ENCODE measurements around the gene AKTIP. TPM values are rescaled to one million over a fixed set of nuclear protein-coding genes. Genes with fewer than 3 reads are reported as not detected.

AKTIP gene
- total and polyA plus RNA-seq, 9 of the 15 experiments (the other 6 are each of a cell fraction or from before 2014, with no cell fraction given): 3.0 to 10.7 (median 4.4) TPM

DNA sequence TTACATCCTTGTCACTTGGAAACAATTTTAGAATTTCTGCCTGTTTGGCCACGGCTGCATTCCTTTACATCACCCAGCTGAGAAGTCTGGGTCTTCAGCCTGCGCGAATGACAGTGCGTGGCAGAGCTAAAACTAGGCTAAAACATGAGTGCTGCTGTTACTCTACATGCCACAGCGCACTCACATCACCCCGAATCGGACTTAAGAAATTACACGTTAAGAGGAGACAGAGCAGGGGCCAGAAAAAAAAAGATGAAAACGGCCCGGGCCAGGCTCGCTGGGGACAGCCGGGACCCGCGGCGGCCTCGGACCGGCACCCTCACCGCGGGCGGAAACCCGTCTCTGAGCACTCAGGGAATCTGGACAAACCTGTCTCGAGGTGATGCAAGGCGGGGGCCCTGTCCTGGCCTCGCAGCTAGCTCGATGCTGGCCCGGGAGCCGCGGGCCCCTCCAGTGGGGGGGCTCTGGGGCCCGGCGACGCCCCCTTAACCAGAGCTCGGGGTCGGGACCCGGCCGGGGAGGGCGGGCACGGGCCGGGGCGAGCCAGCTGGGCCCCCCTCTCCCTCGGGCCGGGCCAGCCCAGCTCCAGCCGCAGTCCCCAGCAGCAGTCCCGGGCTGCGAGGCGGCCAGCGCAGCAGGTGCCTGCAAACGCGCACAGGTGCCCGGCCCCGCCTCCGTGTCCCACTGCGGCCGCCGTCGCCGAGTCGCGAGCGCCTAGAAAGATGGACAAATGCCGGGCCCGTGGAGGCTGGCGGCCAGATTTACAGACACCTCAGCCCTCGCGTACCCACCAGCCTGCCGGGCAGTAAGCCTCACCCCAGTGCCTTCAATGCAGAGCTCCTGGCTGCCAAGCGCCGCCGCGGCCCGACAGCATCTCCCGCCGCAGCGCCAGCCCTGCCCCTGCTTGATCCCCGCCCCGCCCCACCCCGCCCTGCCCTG is at the start of gene AKTIP (continued):
- TF ChIP-seq, protein P1, sequence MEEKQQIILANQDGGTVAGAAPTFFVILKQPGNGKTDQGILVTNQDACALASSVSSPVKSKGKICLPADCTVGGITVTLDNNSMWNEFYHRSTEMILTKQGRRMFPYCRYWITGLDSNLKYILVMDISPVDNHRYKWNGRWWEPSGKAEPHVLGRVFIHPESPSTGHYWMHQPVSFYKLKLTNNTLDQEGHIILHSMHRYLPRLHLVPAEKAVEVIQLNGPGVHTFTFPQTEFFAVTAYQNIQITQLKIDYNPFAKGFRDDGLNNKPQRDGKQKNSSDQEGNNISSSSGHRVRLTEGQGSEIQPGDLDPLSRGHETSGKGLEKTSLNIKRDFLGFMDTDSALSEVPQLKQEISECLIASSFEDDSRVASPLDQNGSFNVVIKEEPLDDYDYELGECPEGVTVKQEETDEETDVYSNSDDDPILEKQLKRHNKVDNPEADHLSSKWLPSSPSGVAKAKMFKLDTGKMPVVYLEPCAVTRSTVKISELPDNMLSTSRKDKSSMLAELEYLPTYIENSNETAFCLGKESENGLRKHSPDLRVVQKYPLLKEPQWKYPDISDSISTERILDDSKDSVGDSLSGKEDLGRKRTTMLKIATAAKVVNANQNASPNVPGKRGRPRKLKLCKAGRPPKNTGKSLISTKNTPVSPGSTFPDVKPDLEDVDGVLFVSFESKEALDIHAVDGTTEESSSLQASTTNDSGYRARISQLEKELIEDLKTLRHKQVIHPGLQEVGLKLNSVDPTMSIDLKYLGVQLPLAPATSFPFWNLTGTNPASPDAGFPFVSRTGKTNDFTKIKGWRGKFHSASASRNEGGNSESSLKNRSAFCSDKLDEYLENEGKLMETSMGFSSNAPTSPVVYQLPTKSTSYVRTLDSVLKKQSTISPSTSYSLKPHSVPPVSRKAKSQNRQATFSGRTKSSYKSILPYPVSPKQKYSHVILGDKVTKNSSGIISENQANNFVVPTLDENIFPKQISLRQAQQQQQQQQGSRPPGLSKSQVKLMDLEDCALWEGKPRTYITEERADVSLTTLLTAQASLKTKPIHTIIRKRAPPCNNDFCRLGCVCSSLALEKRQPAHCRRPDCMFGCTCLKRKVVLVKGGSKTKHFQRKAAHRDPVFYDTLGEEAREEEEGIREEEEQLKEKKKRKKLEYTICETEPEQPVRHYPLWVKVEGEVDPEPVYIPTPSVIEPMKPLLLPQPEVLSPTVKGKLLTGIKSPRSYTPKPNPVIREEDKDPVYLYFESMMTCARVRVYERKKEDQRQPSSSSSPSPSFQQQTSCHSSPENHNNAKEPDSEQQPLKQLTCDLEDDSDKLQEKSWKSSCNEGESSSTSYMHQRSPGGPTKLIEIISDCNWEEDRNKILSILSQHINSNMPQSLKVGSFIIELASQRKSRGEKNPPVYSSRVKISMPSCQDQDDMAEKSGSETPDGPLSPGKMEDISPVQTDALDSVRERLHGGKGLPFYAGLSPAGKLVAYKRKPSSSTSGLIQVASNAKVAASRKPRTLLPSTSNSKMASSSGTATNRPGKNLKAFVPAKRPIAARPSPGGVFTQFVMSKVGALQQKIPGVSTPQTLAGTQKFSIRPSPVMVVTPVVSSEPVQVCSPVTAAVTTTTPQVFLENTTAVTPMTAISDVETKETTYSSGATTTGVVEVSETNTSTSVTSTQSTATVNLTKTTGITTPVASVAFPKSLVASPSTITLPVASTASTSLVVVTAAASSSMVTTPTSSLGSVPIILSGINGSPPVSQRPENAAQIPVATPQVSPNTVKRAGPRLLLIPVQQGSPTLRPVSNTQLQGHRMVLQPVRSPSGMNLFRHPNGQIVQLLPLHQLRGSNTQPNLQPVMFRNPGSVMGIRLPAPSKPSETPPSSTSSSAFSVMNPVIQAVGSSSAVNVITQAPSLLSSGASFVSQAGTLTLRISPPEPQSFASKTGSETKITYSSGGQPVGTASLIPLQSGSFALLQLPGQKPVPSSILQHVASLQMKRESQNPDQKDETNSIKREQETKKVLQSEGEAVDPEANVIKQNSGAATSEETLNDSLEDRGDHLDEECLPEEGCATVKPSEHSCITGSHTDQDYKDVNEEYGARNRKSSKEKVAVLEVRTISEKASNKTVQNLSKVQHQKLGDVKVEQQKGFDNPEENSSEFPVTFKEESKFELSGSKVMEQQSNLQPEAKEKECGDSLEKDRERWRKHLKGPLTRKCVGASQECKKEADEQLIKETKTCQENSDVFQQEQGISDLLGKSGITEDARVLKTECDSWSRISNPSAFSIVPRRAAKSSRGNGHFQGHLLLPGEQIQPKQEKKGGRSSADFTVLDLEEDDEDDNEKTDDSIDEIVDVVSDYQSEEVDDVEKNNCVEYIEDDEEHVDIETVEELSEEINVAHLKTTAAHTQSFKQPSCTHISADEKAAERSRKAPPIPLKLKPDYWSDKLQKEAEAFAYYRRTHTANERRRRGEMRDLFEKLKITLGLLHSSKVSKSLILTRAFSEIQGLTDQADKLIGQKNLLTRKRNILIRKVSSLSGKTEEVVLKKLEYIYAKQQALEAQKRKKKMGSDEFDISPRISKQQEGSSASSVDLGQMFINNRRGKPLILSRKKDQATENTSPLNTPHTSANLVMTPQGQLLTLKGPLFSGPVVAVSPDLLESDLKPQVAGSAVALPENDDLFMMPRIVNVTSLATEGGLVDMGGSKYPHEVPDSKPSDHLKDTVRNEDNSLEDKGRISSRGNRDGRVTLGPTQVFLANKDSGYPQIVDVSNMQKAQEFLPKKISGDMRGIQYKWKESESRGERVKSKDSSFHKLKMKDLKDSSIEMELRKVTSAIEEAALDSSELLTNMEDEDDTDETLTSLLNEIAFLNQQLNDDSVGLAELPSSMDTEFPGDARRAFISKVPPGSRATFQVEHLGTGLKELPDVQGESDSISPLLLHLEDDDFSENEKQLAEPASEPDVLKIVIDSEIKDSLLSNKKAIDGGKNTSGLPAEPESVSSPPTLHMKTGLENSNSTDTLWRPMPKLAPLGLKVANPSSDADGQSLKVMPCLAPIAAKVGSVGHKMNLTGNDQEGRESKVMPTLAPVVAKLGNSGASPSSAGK (IDR thresholded peaks at IDR 0.05): no peak
- TF ChIP-seq ZNF780A (CRISPR knock-in tag; IDR thresholded peaks at IDR 0.05) (no peak), DIDO1 (tag; IDR thresholded peaks at IDR 0.05; ENCODE audit: low read depth) (no peak), FOXK2 (conservative IDR thresholded peaks at IDR 0.05 in 1 of 2, IDR thresholded peaks at IDR 0.05 in 1 of 2; ENCODE audit: low read depth in 2 of 2) (no peak), ZNF3 (CRISPR knock-in tag; IDR thresholded peaks at IDR 0.05) (no peak), ZC3H8 (IDR thresholded peaks at IDR 0.05) (no peak), RBM39 (optimal IDR thresholded peaks at IDR 0.05; ENCODE audit: low read depth, low read length) (no peak), ZNF445 (CRISPR knock-in tag; IDR thresholded peaks at IDR 0.05; ENCODE audit: low read depth) (no peak), ZNF444 (CRISPR knock-in tag; IDR thresholded peaks at IDR 0.05) (no peak), KLF6 (CRISPR knock-in tag; IDR thresholded peaks at IDR 0.05; ENCODE audit: borderline replicate concordance) (no peak)
- TF ChIP-seq, protein P2, sequence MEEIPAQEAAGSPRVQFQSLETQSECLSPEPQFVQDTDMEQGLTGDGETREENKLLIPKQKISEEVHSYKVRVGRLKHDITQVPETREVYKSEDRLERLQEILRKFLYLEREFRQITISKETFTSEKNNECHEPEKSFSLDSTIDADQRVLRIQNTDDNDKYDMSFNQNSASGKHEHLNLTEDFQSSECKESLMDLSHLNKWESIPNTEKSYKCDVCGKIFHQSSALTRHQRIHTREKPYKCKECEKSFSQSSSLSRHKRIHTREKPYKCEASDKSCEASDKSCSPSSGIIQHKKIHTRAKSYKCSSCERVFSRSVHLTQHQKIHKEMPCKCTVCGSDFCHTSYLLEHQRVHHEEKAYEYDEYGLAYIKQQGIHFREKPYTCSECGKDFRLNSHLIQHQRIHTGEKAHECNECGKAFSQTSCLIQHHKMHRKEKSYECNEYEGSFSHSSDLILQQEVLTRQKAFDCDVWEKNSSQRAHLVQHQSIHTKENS (CRISPR knock-in tag; IDR thresholded peaks at IDR 0.05): no peak
- TF ChIP-seq, protein P3, sequence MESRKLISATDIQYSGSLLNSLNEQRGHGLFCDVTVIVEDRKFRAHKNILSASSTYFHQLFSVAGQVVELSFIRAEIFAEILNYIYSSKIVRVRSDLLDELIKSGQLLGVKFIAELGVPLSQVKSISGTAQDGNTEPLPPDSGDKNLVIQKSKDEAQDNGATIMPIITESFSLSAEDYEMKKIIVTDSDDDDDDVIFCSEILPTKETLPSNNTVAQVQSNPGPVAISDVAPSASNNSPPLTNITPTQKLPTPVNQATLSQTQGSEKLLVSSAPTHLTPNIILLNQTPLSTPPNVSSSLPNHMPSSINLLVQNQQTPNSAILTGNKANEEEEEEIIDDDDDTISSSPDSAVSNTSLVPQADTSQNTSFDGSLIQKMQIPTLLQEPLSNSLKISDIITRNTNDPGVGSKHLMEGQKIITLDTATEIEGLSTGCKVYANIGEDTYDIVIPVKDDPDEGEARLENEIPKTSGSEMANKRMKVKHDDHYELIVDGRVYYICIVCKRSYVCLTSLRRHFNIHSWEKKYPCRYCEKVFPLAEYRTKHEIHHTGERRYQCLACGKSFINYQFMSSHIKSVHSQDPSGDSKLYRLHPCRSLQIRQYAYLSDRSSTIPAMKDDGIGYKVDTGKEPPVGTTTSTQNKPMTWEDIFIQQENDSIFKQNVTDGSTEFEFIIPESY (CRISPR knock-in tag; IDR thresholded peaks at IDR 0.05): no peak
